HG03342 (cell line): Measurements from ENCODE around the gene IRF8.

Experiments
- ATAC-seq: cut with Tn5 transposase; IDR thresholded peaks from one replicate; pipeline ENCODE4 v1.9.1; 2021; ENCODE audit warnings: mild to moderate bottlenecking, moderate library complexity; ENCODE audit not compliant: unreplicated experiment

The IRF8 gene

DNA sequence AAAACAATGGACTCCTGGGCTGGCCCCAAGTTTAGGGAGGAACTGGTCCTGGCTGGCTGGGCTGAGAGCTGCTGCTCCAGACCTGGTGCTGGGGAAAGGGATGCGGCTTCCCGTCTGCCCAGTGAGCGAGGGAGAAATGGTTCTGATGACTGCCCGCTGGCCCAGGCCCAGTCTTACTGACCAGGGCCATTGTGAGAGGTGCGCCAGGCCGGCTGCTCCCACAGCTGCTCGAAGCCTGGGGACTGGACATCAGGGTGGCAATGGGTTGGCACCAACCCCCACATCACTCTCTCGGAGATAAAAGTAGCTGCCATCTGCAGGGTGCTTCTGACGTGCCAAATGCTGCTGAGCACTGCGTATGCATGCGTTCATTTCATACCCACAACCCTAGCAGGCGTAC lies 53.2 kb downstream of the IRF8 start:
- no peak for ATAC-seq

DNA sequence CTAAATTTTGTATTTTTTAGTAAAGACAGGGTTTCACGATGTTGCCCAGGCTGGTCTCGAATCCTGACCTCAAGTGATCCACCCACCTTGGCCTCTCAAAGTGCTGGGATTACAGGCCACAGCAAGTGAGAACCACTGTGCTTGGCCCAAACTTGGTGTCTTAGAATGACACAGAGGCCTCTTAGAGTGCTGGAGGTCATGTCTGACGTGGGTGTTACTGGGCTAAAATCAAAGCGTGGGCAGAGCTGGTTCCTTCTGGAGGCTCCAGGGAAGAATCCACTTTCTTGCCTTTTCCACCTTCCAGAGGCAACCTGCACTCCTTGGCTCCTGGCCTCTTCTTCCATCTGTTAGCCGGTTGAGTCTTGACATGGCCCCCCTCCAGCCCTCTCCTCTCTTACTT lies 53.8 kb downstream of the IRF8 start:
- ATAC-seq, result no peak

GRCh38 chr16:85954927-85955519 lies 56.1 kb downstream of the IRF8 start:
- no peak for ATAC-seq

DNA sequence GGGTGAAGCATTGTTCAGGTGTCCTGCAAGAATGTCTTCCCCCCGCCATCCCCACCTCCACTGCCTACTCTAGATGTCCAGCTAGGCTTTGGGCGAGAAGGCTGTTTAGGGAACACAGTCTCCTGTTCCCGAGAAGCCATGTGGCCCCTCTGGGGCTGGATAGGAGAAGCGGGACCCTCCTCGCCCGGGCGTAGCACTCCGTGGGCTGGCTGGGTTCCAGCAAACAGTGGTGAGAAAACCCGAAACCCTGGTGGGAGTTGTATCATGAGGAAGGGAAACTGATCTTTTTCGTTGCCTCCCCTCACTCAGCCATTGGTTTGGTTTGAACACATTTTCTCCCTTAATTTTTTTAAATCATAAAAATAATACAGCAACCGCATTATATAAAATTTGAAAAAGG lies 56.6 kb downstream of the IRF8 start:
- no peak for ATAC-seq

DNA sequence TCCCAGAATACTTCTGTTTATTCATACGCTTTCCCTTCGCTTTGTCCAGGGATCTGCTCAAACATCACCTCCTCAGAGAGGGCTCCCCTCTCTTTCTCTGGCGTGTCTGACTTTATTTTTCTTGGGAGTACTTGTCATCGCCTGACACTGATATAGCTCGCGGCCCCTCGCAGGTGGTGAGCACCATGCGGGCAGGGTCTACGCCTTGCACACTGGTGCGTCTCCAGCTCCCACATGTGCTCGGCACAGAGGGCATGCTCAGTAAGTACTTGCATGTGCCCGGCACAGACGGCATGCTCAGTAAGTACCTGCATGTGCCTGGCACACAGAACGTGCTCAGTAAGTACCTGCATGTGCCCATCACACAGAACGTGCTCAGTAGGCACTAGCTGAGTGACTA lies 57.5 kb downstream of the IRF8 start:
- ATAC-seq, result no peak

DNA sequence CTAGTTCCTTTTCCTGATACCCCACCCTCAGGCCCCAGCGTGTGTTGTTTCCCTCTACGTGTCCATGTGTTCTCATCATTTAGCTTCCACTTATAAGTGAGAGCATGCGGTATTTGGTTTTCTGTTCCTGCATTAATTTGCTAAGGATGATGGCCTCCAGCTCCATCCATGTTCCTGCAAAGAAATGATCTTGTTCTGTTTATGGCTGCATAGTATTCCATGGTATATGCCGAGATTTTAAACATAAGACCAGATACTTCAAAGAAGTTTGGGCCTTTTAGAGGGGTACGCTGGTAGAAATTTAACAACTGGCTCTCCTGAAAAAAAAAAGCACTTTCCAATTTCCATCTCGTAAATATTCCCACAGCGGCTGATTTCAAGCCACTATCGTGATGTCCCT lies 59.8 kb downstream of the IRF8 start:
- ATAC-seq, result no peak

GRCh38 chr16:85959686-85960085 lies 60.7 kb downstream of the IRF8 start:
- no peak for ATAC-seq

DNA sequence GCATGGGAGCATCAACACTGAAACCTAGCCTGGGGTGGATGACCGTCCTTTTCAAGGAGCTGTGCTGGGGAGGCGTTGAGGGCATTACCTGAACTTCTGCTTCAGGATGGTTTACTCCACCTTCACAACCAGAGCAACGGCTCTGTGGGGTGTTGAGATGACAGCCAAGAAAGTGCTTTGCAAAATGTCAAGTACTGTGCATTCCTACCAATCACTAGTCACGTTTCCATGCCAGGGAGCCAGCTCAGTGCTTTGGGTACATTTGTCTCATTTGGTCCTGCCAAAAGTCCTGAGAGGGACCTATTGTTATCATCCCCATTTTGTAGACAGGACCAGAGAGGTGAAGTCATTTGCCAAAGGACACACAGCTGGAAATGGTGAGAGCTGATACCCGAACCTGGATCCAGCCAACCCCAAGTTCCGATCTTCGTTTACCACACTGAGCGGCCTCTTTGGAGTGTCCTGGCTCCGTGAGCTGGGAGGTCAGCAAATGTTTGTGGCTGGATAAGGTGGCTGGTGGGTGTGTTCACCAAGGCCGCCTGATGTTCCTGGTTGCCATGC lies 61.6 kb downstream of the IRF8 start:
- no peak for ATAC-seq

GRCh38 chr16:85961988-85962915 lies 63.3 kb downstream of the IRF8 start:
- ATAC-seq, result no peak

DNA sequence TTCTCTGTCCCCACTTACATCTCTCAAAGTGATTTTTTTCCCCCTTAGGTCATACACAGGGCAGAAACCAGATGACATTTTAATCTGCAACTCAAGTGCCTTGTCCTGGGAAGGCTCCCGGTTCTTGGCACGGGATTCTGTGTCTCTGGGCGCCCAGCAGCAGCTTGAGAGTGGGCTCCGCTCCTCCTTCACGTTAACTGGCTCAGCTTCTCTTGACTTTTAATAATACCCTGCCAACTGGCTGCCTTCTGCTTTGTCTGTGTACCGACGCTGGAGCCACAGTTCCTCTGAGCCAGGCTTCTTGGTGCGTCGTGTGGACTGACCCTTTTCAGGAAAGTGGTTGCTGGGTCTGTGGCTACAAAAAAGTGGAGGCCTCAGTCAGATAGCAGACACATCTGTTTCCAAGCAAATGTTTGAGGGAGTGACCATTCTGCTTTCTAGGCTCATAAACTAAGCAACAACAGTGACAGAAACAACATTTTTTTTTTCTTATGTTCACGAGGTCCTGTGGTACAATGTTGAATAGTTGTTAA lies 64.9 kb downstream of the IRF8 start:
- no peak for ATAC-seq

GRCh38 chr16:85965125-85965524 lies 66.2 kb downstream of the IRF8 start:
- ATAC-seq, result no peak

DNA sequence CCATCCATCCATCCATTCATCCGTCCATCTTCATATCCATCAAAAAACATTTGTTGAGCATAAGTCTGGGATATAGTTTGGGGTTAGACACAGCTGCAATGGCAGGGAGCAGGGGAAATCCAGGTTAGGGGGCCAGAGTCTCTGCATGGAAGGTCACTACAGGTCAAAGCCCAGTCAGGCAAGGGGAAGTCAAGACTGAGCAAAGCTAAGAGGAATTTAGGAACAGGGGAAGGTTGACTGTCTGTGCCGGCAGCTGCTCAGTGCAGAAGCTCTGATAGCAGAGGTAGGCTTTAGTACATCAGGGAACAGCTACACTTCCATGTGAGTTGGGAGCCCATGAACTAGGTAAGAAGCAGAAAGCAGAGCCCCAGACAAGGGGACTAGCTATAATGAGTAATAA lies 68.1 kb downstream of the IRF8 start:
- ATAC-seq, result no peak

GRCh38 chr16:85968041-85968920 lies 69.3 kb downstream of the IRF8 start:
- no peak for ATAC-seq

DNA sequence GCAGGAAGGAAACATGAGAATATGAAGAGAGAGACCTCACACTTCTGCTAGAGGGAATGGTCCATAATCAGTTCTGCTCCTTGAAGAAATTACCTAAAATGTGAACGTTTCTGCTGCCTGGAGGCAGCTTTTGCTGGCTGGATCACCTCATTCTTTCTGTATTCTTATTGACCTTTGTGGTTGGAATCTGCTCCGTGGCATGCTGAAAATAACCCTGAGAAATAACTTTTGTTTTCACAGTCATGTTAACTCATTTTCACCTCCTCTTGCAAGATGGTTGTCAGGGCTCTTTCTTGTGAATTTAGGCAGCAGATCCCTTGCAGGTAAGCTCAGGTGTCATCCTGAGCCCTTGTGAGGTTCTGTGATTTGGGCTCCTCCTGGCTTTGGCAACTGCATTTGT lies 70.2 kb downstream of the IRF8 start:
- no peak for ATAC-seq

DNA sequence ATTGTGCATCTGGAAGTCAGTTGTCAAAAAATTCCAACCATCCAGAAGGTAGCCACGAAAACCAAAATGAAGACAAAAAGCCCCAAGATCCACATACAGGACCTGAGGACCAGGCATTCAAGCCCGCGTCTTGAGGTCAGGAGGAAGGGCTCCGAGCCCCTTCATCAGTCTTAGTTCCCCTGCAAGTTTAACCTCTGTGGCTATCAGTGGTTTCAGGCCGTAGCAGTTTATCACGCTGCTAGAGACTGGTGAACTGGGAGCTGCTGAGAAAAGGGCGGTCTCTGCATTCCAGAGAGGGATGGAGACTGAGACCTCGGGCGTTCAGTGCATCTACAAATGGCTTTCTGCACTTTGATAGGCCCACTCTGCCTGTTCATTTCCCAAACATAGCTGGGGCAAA lies 70.6 kb downstream of the IRF8 start:
- no peak for ATAC-seq

DNA sequence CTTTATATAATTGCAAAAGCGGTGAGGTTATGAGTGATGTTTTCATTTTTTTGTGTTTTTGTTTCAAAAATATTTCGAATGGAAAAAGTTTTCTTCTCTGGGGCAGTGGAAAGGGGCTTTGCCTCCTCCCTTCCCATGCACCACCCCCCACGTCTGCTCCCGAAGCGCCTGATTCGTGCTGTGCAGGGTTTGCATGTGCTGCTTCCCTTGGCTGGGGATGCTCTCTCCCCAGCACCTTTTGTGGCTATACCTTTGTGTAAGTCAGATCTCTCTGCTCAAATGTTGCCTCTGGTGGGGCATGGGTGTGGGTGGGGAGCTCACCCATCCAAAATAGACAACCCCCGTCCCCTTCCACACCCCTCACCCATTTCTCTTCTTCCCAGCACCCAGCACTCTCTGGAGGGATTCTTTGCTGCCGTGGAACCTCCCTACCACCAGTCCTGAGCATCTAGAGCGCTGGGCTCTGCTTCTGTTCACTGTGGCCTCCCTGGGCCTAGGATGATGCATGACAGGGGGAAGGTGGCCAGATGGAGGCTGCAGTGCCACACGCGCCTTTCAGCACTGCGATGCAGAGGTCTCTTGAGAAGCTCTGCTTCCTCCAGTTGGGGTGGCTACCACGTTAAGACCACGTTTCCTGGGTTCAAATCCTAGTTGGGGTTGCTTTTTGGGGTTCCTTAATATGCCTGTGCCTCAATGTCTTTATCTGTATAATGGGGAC lies 71.2 kb downstream of the IRF8 start:
- ATAC-seq, result no peak

GRCh38 chr16:85970738-85971137 lies 71.8 kb downstream of the IRF8 start:
- no peak for ATAC-seq
